Panc1 (cell line): ENCODE measurements around the gene DHODH. TPM values are rescaled to one million over a fixed set of nuclear protein-coding genes. Genes with fewer than 3 reads are reported as not detected.

Experiments used
- ATAC-seq: fragments of 200-7000 bp; cut with Tn5 transposase; 2 replicates; pipeline ENCODE4 v1.9.1; 2020; ENCODE audit warnings: mild to moderate bottlenecking, moderate library complexity
- BruUV-seq: library from RNA; stranded (reverse); fragments of 400-500 nt; replicated peaks from 2 replicates; lab custom pipeline; 2021; lab: Mats Ljungman, UMichigan
- CTCF ChIA-PET: fragments of 300-600 bp; sonication (Branson Sonifier 250); formaldehyde crosslinking; loops from one replicate; lab custom pipeline; 2022; ENCODE audit warnings: antibody characterized with exemption; lab: Charles Lee
- POLR2A ChIA-PET: fragments of 300-600 bp; sonication (Branson Sonifier 250); formaldehyde crosslinking; loops from one replicate; lab custom pipeline; 2022; ENCODE audit warnings: antibody characterized with exemption; lab: Charles Lee
- DNase-seq: peaks from one replicate; pipeline ENCODE4 v3.0.0-alpha.2; 2010; ENCODE audit warnings: low read depth, low spot score
- H3K27ac ChIP-seq: 2 replicates; pipeline ENCODE4 v1.5.1; 2011; ENCODE audit warnings: mild to moderate bottlenecking, low read length, inconsistent platforms
- H3K27me3 ChIP-seq: fragments of 200-500 bp; sonication (Bioruptor generic); 2 replicates; pipeline ENCODE4 v1.6.0; 2014; ENCODE audit warnings: low read length, inconsistent platforms; ENCODE audit not compliant: control insufficient read depth, insufficient read depth
- H3K36me3 ChIP-seq: fragments of 200-500 bp; sonication (Bioruptor generic); 2 replicates; pipeline ENCODE4 v1.5.1; 2014; ENCODE audit warnings: inconsistent platforms, mild to moderate bottlenecking, low read length, moderate library complexity; ENCODE audit not compliant: control insufficient read depth, insufficient read depth
- H3K4me1 ChIP-seq: 2 replicates; pipeline ENCODE4 v1.5.1; 2011; ENCODE audit warnings: inconsistent platforms, mild to moderate bottlenecking, low read length, moderate library complexity; ENCODE audit not compliant: control insufficient read depth, insufficient read depth
- H3K4me3 ChIP-seq, 2 experiments: 2 replicates each; pipeline ENCODE4 v1.5.1; 2011 to 2012; ENCODE audit warnings: low read depth in 2 of 2, low read length in 2 of 2, mild to moderate bottlenecking in 2 of 2, inconsistent platforms in 1 of 2, moderate library complexity in 1 of 2
- H3K9me3 ChIP-seq: fragments of 200-500 bp; sonication (Bioruptor generic); 2 replicates; pipeline ENCODE4 v1.5.1; 2014; ENCODE audit warnings: low read depth, mild to moderate bottlenecking, inconsistent platforms, low read length, moderate library complexity; ENCODE audit not compliant: control insufficient read depth, insufficient read depth
- CTCF ChIP-seq: fragments of 450-650 bp; IDR thresholded peaks from 2 replicates; pipeline ENCODE4 v1.5.1; 2017; ENCODE audit warnings: mild to moderate bottlenecking
- POLR2AphosphoS5 ChIP-seq: IDR thresholded peaks from 2 replicates; pipeline ENCODE4 v1.6.1; 2012; ENCODE audit warnings: mild to moderate bottlenecking, low read depth, low read length, moderate library complexity
- SIN3A ChIP-seq: IDR thresholded peaks from 2 replicates; pipeline ENCODE4 v1.6.1; 2012; ENCODE audit warnings: low read depth, mild to moderate bottlenecking, low read length, moderate library complexity, borderline replicate concordance; ENCODE audit not compliant: insufficient read depth
- TCF7L2 ChIP-seq: IDR thresholded peaks from 2 replicates; pipeline ENCODE4 v1.6.1; 2011; ENCODE audit warnings: mild to moderate bottlenecking, low read depth, low read length, inconsistent platforms
- in situ Hi-C: cut with HindIII; loops from 2 replicates; pipeline ENCODE4 v1.10.0; 2016; ENCODE audit warnings: low sequenced_read_pairs, low pct_unique_long_range_greater_than_20kb
- intact Hi-C: fragments of 100-400 bp; cut with micrococcal nuclease; formaldehyde crosslinking; loops from one replicate; pipeline ENCODE4 v1.10.0; 2022; ENCODE audit not compliant: unreplicated experiment
- total RNA-seq: library from RNA; stranded (reverse); gene quantifications from one replicate; pipeline ENCODE4 v1.2.1, GENCODE V29; 2021; ENCODE audit not compliant: unreplicated experiment
- TF ChIP-seq, protein P1 (sequence below), 2 experiments: IDR thresholded peaks; 2 replicates each; pipeline ENCODE4 v1.6.1; 2011 to 2012; ENCODE audit warnings: low read depth in 2 of 2, control low read depth in 1 of 2, low read length in 1 of 2, mild to moderate bottlenecking in 1 of 2, moderate library complexity in 1 of 2; ENCODE audit not compliant: insufficient read depth in 1 of 2

Gene DHODH
- total RNA-seq, 1 experiment from 2014 or later, result 8.9 TPM

DNA sequence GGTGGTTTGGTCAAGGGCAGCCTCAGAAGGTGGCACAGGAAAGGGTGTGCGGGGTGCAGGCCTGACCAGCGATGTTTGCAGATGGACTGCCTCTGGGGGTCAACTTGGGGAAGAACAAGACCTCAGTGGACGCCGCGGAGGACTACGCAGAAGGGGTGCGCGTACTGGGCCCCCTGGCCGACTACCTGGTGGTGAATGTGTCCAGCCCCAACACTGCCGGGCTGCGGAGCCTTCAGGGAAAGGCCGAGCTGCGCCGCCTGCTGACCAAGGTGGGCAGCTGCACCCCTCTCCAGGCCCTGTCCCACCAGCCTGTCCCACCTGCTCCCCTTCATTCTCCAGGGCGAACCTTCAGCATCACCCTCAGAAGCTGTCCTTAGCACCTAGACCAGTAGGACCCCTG is 12.5 kb downstream of the DHODH start:
- no peak for ATAC-seq
- BruUV-seq, result no TSS peak
- no peak for TF ChIP-seq CTCF
- TF ChIP-seq, protein P1, sequence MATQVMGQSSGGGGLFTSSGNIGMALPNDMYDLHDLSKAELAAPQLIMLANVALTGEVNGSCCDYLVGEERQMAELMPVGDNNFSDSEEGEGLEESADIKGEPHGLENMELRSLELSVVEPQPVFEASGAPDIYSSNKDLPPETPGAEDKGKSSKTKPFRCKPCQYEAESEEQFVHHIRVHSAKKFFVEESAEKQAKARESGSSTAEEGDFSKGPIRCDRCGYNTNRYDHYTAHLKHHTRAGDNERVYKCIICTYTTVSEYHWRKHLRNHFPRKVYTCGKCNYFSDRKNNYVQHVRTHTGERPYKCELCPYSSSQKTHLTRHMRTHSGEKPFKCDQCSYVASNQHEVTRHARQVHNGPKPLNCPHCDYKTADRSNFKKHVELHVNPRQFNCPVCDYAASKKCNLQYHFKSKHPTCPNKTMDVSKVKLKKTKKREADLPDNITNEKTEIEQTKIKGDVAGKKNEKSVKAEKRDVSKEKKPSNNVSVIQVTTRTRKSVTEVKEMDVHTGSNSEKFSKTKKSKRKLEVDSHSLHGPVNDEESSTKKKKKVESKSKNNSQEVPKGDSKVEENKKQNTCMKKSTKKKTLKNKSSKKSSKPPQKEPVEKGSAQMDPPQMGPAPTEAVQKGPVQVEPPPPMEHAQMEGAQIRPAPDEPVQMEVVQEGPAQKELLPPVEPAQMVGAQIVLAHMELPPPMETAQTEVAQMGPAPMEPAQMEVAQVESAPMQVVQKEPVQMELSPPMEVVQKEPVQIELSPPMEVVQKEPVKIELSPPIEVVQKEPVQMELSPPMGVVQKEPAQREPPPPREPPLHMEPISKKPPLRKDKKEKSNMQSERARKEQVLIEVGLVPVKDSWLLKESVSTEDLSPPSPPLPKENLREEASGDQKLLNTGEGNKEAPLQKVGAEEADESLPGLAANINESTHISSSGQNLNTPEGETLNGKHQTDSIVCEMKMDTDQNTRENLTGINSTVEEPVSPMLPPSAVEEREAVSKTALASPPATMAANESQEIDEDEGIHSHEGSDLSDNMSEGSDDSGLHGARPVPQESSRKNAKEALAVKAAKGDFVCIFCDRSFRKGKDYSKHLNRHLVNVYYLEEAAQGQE (IDR thresholded peaks at IDR 0.05; ENCODE audit: insufficient read depth in 1 of 2, low read depth in 2 of 2, low read length in 1 of 2), result no peak
- no peak for TF ChIP-seq POLR2AphosphoS5
- no peak for TF ChIP-seq SIN3A
- TF ChIP-seq TCF7L2, result no peak
- Histone ChIP-seq H3K36me3 (no peaks in the 10 kb centered on the region), H3K4me3 (no peak overlapping the region), H3K27me3 (no peaks in the 10 kb centered on the region), H3K9me3 (no peaks in the 10 kb centered on the region), H3K27ac (no peak overlapping the region), H3K4me1 (no peaks in the 10 kb centered on the region)
- no peak for DNase-seq
- ChIA-PET POLR2A (no interaction called here), CTCF (no interaction called here)
- in situ Hi-C loops (no loop called here), intact Hi-C loops (no loop called here)

DNA sequence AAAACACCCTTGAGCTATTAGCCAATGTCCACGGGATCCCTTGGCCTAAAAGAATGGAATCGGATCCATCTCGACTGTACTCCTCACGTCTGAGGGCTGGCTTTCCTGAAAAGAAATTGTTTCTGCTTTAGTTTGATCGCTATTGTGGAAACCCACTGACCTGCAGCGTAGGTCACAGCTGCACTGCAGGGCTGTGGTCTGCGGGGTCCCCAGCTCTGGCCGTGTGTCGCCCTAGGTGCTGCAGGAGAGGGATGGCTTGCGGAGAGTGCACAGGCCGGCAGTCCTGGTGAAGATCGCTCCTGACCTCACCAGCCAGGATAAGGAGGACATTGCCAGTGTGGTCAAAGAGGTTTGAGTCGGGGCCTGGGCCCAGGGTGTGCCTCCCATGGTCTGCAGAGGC is 13.6 kb downstream of the DHODH start:
- TF ChIP-seq CTCF, result no peak
- TF ChIP-seq SIN3A, result no peak
- TF ChIP-seq, protein P1 (IDR thresholded peaks at IDR 0.05; ENCODE audit: insufficient read depth in 1 of 2, low read depth in 2 of 2, low read length in 1 of 2), result no peak
- TF ChIP-seq TCF7L2, result no peak
- intact Hi-C loops (no loop called here), in situ Hi-C loops (no loop called here)
- ChIA-PET POLR2A (no interaction called here), CTCF (no interaction called here)
- Histone ChIP-seq H3K4me1 (no peaks in the 10 kb centered on the region), H3K27me3 (no peaks in the 10 kb centered on the region), H3K4me3 (no peak overlapping the region), H3K9me3 (no peaks in the 10 kb centered on the region), H3K27ac (no peak overlapping the region), H3K36me3 (no peaks in the 10 kb centered on the region)
- ATAC-seq (no peak), DNase-seq (no peak)
- no TSS peak for BruUV-seq
